ENCODE measurements around the gene ELMO1.

ELMO1 gene

DNA sequence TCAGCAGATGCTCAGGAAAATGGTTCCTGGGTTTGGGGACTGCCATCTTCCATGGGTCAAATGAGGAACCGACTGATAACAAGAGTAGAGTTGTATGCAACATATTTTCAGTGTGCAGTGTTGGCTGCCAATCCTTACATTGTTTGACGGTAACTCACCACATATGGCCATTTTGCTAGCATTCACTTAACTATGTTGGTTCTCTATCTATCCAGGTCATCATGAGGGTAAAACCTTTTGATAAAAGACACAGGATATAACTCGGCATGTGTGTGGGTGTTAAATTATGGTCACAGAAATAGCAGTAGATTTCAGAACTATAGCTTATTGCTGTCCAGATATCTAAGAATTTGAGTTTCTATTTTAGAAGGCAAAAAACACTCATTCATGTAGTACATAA lies 583.6 kb downstream of the ELMO1 start:
- TF ChIP-seq POLR2A (IDR thresholded peaks at IDR 0.05; ENCODE audit: extremely low read depth, insufficient read length) (no peak), MAX (IDR thresholded peaks at IDR 0.05; ENCODE audit: low read depth, low read length) (no peak), CTCF (IDR thresholded peaks at IDR 0.05; ENCODE audit: low read depth, low read length) (no peak), MYC (IDR thresholded peaks at IDR 0.05; ENCODE audit: low read depth, low read length) (no peak)
- H3K4me3 ChIP-seq (ENCODE audit: low read depth, low read length) = no peak overlapping the region
- no peak for DNase-seq (ENCODE audit: low read depth)

DNA sequence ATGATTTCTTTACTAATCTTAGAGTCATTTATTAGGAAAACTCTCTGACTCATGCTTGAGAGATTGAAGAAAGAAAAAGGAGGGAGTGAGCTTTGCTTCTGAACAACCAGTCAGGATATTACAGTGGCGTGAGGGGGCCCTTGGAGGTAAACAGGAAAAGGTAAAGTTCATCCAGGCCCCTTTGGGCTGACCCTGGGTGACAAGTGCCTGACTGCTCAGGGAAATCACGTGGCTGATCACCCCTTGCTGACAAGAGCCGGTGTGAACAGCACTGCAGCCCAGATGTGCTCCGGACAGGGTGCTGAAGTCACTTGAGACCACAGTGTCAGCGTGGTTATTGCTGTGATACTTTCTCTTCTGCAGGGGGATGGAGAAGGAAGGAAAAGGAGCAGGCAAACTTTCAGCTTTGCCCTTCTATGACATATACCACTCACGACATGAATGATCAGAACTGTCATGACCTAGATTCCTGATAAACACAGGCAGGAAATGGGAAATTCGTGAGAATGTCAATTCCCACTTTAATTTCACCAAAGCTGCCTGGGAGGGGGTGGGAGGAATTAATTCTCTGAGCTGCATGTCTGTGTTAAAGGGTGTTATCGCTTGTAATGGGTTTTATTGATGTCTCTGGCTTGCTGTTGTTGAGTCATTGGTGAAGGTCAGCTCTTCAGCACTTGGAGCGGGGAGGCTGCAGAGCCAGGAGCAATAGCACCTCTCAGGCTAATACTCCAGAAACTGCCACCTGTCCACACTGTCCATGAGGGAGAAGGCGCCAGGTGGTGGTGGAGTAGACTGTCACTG lies 584.6 kb downstream of the ELMO1 start:
- TF ChIP-seq MAX (IDR thresholded peaks at IDR 0.05; ENCODE audit: low read depth, low read length) (no peak), MYC (IDR thresholded peaks at IDR 0.05; ENCODE audit: low read depth, low read length) (no peak), POLR2A (IDR thresholded peaks at IDR 0.05; ENCODE audit: extremely low read depth, insufficient read length) (no peak), CTCF (IDR thresholded peaks at IDR 0.05; ENCODE audit: low read depth, low read length) (no peak)
- DNase-seq (ENCODE audit: low read depth) = no peak
- no peak overlapping the region for H3K4me3 ChIP-seq (ENCODE audit: low read depth, low read length)

DNA sequence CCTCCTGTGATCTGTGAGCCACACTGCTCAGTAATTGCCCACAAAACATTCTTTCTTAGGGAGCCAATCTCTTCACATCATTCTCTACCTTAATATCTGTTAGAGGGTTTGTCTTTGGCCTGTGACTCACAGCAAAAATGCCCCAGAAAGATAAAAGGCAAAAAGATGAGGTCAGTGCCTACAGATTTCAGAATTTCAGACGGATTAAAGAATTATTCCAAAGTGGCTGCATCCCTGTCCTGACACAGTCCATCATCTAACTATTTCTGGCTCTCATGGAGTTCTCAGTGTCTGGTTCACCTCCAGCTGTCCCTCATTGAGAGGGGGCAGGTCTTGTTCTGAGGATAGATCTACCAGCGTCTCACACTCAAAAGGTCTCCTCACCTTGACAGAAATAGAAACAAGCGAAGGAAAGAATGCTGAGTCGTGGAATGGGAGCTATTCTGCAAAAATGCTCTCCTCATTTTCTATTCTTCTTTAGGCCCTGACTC lies 585.8 kb downstream of the ELMO1 start:
- DNase-seq (ENCODE audit: low read depth) = no peak
- H3K4me3 ChIP-seq (ENCODE audit: low read depth, low read length) = no peak overlapping the region
- TF ChIP-seq MAX (IDR thresholded peaks at IDR 0.05; ENCODE audit: low read depth, low read length) = no peak
- TF ChIP-seq MYC (IDR thresholded peaks at IDR 0.05; ENCODE audit: low read depth, low read length) = no peak
- no peak for TF ChIP-seq POLR2A (IDR thresholded peaks at IDR 0.05; ENCODE audit: extremely low read depth, insufficient read length)
- no peak for TF ChIP-seq CTCF (IDR thresholded peaks at IDR 0.05; ENCODE audit: low read depth, low read length)

DNA sequence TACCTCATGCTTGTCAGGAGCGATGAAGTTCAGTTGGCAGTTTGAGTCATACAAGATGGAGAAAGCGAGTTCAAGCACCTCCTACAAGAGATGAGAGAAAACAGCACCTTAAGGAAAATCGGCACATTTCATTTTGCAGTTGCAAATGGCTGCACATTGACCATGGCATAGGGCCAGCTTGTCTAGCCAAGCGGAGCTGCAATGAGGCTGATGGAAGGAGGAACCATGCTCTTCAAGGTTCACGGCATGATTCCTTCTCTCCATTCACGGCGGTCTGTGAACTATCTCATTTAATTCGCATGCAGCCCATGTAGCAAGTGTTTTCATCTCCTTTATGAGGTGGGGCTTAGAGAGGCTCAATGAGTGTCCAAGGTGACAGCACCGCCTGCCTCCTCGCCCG lies 587.0 kb downstream of the ELMO1 start:
- no peak overlapping the region for H3K4me3 ChIP-seq (ENCODE audit: low read depth, low read length)
- TF ChIP-seq MAX (IDR thresholded peaks at IDR 0.05; ENCODE audit: low read depth, low read length) (no peak), POLR2A (IDR thresholded peaks at IDR 0.05; ENCODE audit: extremely low read depth, insufficient read length) (no peak), CTCF (IDR thresholded peaks at IDR 0.05; ENCODE audit: low read depth, low read length) (no peak), MYC (IDR thresholded peaks at IDR 0.05; ENCODE audit: low read depth, low read length) (no peak)
- no peak for DNase-seq (ENCODE audit: low read depth)

DNA sequence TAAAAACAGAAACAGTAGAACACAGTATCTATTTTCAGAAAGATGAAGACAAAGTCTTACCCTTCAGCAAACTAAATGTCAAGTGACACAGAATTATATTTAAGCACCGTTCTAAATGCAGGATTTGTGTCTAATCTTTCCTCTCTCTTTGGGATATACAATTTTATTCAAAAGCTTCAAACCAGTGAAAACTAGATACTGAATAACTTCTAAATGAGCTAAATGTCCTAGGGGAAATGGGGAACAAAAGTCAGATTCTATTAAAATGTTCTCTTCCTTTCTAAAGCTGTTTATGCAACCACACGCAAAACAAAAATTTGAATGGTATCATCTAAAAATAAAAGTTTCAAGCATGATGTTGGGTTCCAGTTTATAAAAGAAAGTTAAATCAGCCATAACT lies 588.0 kb downstream of the ELMO1 start:
- no peak for DNase-seq (ENCODE audit: low read depth)
- TF ChIP-seq POLR2A (IDR thresholded peaks at IDR 0.05; ENCODE audit: extremely low read depth, insufficient read length) (no peak), CTCF (IDR thresholded peaks at IDR 0.05; ENCODE audit: low read depth, low read length) (no peak), MAX (IDR thresholded peaks at IDR 0.05; ENCODE audit: low read depth, low read length) (no peak), MYC (IDR thresholded peaks at IDR 0.05; ENCODE audit: low read depth, low read length) (no peak)
- H3K4me3 ChIP-seq (ENCODE audit: low read depth, low read length) = no peak overlapping the region

All from NB4 (cell line).